T-cell (primary cell): Measurements from ENCODE around the gene SLC25A42. TPM values are rescaled to one million over a fixed set of nuclear protein-coding genes. Genes with fewer than 3 reads are reported as not detected.

ENCODE experiments used
- ATAC-seq, 4 experiments: fragments of 200-7000 bp in 3 of 4; fragments of 150-1000 bp in 1 of 4; cut with Tn5 transposase; replicated peaks in 1 of 4; 1 replicate in 3 of 4; 2 replicates in 1 of 4; pipeline ENCODE4 v1.10.0; 2021; ENCODE audit warnings: moderate library complexity in 3 of 4, mild to moderate bottlenecking in 2 of 4, moderate number of reproducible peaks in 1 of 4
- CTCF ChIA-PET, 2 donors: fragments of 300-600 bp; sonication (Branson Sonifier 250); formaldehyde crosslinking; loops; one replicate each; lab custom pipeline; 2022; ENCODE audit warnings: antibody characterized with exemption in 2 of 2; lab: Charles Lee
- POLR2A ChIA-PET, 2 donors: fragments of 300-600 bp; sonication (Branson Sonifier 250); formaldehyde crosslinking; loops; one replicate each; lab custom pipeline; 2022; ENCODE audit warnings: antibody characterized with exemption in 2 of 2; lab: Charles Lee
- DNase-seq, 35 experiments: peaks; one replicate each; pipeline versions ENCODE4 v3.0.0 to v3.0.0-alpha.2; 2013 to 2023
- H3K27ac ChIP-seq: one replicate; pipeline ENCODE4 v1.5.1; 2013; ENCODE audit warnings: low read length
- H3K27me3 ChIP-seq, 2 experiments: replicated peaks in 1 of 2; 1 replicate in 1 of 2; 2 replicates in 1 of 2; pipeline versions ENCODE4 v1.6.1 to v1.7.0; 2013; ENCODE audit warnings: low read length in 1 of 2, mixed read lengths in 1 of 2; ENCODE audit not compliant: control insufficient read depth in 2 of 2, insufficient read depth in 2 of 2; ENCODE audit errors: extremely low read depth in 1 of 2
- H3K36me3 ChIP-seq, 2 donors: 1 replicate in 1 of 2; 2 replicates in 1 of 2; pipeline versions ENCODE4 v1.6.1 to v1.7.0; 2013; ENCODE audit warnings: low read length in 1 of 2; ENCODE audit not compliant: control insufficient read depth in 2 of 2, insufficient read depth in 1 of 2; ENCODE audit errors: extremely low read depth in 1 of 2
- H3K4me1 ChIP-seq, 2 experiments: 1 replicate in 1 of 2; 2 replicates in 1 of 2; pipeline versions ENCODE4 v1.6.1 to v1.7.0; 2013; ENCODE audit warnings: low read length in 2 of 2, mixed read lengths in 1 of 2; ENCODE audit not compliant: insufficient read depth in 2 of 2, control insufficient read depth in 1 of 2; ENCODE audit errors: extremely low read depth in 1 of 2
- H3K4me3 ChIP-seq, 2 donors: 1 replicate in 1 of 2; 2 replicates in 1 of 2; pipeline versions ENCODE4 v1.5.1 to v1.7.0; 2013; ENCODE audit warnings: mild to moderate bottlenecking in 2 of 2, low read length in 1 of 2, moderate library complexity in 1 of 2; ENCODE audit not compliant: control insufficient read depth in 1 of 2; ENCODE audit errors: extremely low read depth in 1 of 2
- H3K9me3 ChIP-seq: 2 replicates; pipeline ENCODE4 v1.7.0; 2013
- H3K27ac Mint-ChIP-seq, 2 donors: one replicate each; pipeline ENCODE4 v1.8.0; 2020 to 2021; ENCODE audit warnings: mild to moderate bottlenecking in 2 of 2, mixed read lengths in 2 of 2
- H3K27me3 Mint-ChIP-seq, 2 donors: one replicate each; pipeline ENCODE4 v1.8.0; 2021 to 2022; ENCODE audit warnings: mixed read lengths in 2 of 2
- H3K36me3 Mint-ChIP-seq: one replicate; pipeline ENCODE4 v1.8.0; 2021; ENCODE audit warnings: mixed read lengths
- H3K4me1 Mint-ChIP-seq, 3 donors: one replicate each; pipeline ENCODE4 v1.8.0; 2020 to 2022; ENCODE audit warnings: mixed read lengths in 3 of 3, mild to moderate bottlenecking in 1 of 3
- H3K4me3 Mint-ChIP-seq, 3 donors: one replicate each; pipeline ENCODE4 v1.8.0; 2020 to 2022; ENCODE audit warnings: mild to moderate bottlenecking in 3 of 3, mixed read lengths in 3 of 3, moderate library complexity in 3 of 3
- H3K9me3 Mint-ChIP-seq, 3 donors: one replicate each; pipeline ENCODE4 v1.8.0; 2020 to 2022; ENCODE audit warnings: mixed read lengths in 3 of 3
- WGBS: methylation state at CpG from one replicate; pipeline ENCODE4 v1.1.5; 2013; ENCODE audit warnings: missing lambda C conversion rate; ENCODE audit not compliant: insufficient coverage; 5-methylcytosine and 5-hydroxymethylcytosine counted together
- total RNA-seq, 35 experiments: library from RNA in 6 of 35; stranded (reverse) in 6 of 35; fragments of 120-200 nt in 1 of 35; gene quantifications; one replicate each; pipeline versions ENCODE4 v1.2.1 to v1.2.4 and lab custom pipeline; 2013 to 2026

SLC25A42 gene
- total RNA-seq, 5 donors from 2014 or later (not counting 1 experiment from before 2014, with no cell fraction given): 24.9 to 35.0 (median 30.5) TPM

GRCh38 chr19:19120308-19121231 is 56.8 kb downstream of the SLC25A42 start:
- POLR2A ChIA-PET: no interaction called here
- Histone ChIP-seq H3K27ac (no peak overlapping the region), H3K4me1 (peaks cover 0 to 3% of the 10 kb centered on the region in 2 experiments), H3K36me3 (peaks cover 9% of the 10 kb centered on the region in 2 donors), H3K27me3 (no peaks in the 10 kb centered on the region), H3K4me3 (no peak overlapping the region), H3K9me3 (no peaks in the 10 kb centered on the region)
- ATAC-seq (peak in 1 of 4 experiments; percentile 18), DNase-seq (peak in 2 of 35 experiments; percentile 6 to 11)
- CTCF ChIA-PET: no interaction called here
- Mint-ChIP-seq H3K27ac (no peak overlapping the region), H3K27me3 (no peaks in the 10 kb centered on the region), H3K4me3 (no peak overlapping the region), H3K9me3 (peaks cover 6 to 10% (median 7%) of the 10 kb centered on the region in 3 donors), H3K4me1 (no peaks in the 10 kb centered on the region), H3K36me3 (peaks cover 27% of the 10 kb centered on the region)
- 95% methylated on average over 24 of the region's 39 CpGs for WGBS

GRCh38 chr19:19121371-19121770 is 57.6 kb downstream of the SLC25A42 start:
- ATAC-seq (no peak), DNase-seq (no peak)
- H3K9me3 Mint-ChIP-seq: peaks cover 6 to 10% (median 7%) of the 10 kb centered on the region in 3 donors
- H3K27me3 Mint-ChIP-seq: no peaks in the 10 kb centered on the region
- no peak overlapping the region for H3K4me3 ChIP-seq
- H3K4me1 ChIP-seq: no peaks in the 10 kb centered on the region
- WGBS: 94% methylated on average over 8 of the region's 10 CpGs
- peaks cover 27% of the 10 kb centered on the region for H3K36me3 Mint-ChIP-seq
- no peak overlapping the region for H3K4me3 Mint-ChIP-seq
- peaks cover 9% of the 10 kb centered on the region in 2 donors for H3K36me3 ChIP-seq
- no peaks in the 10 kb centered on the region for H3K4me1 Mint-ChIP-seq
- H3K27ac ChIP-seq: no peak overlapping the region
- ChIA-PET CTCF (no interaction called here), POLR2A (no interaction called here)
- H3K27ac Mint-ChIP-seq: no peak overlapping the region
- no peaks in the 10 kb centered on the region for H3K27me3 ChIP-seq
- no peaks in the 10 kb centered on the region for H3K9me3 ChIP-seq

GRCh38 chr19:19122902-19123301 is 59.1 kb downstream of the SLC25A42 start:
- Mint-ChIP-seq H3K27me3 (no peaks in the 10 kb centered on the region), H3K4me1 (no peaks in the 10 kb centered on the region), H3K36me3 (peaks cover 27% of the 10 kb centered on the region), H3K27ac (no peak overlapping the region), H3K4me3 (no peak overlapping the region), H3K9me3 (peaks cover 6 to 10% (median 7%) of the 10 kb centered on the region in 3 donors)
- ATAC-seq: no peak
- Histone ChIP-seq H3K27me3 (no peaks in the 10 kb centered on the region), H3K4me1 (no peaks in the 10 kb centered on the region), H3K4me3 (no peak overlapping the region), H3K27ac (no peak overlapping the region), H3K9me3 (no peaks in the 10 kb centered on the region), H3K36me3 (peaks cover 9% of the 10 kb centered on the region in 2 donors)
- WGBS: no CpG with 5 or more reads among the region's 1 CpG
- CTCF ChIA-PET: no interaction called here
- POLR2A ChIA-PET: no interaction called here
- DNase-seq: no peak

GRCh38 chr19:19123386-19123785 is 59.6 kb downstream of the SLC25A42 start:
- CTCF ChIA-PET: no interaction called here
- no peaks in the 10 kb centered on the region for H3K9me3 ChIP-seq
- Mint-ChIP-seq H3K4me3 (no peak overlapping the region), H3K4me1 (no peaks in the 10 kb centered on the region), H3K27ac (no peak overlapping the region), H3K27me3 (no peaks in the 10 kb centered on the region), H3K36me3 (peaks cover 27% of the 10 kb centered on the region), H3K9me3 (peaks cover 6 to 10% (median 7%) of the 10 kb centered on the region in 3 donors)
- no peak overlapping the region for H3K27ac ChIP-seq
- H3K36me3 ChIP-seq: peaks cover 9% of the 10 kb centered on the region in 2 donors
- ATAC-seq (no peak), DNase-seq (no peak)
- H3K4me3 ChIP-seq: no peak overlapping the region
- H3K4me1 ChIP-seq: no peaks in the 10 kb centered on the region
- POLR2A ChIA-PET: interaction anchor here in 1 of 2 donors (0.6 kb wide), 1 partner anchor 54 kb away, joined by 3 read pairs; no protein-coding TSS in a partner anchor
- H3K27me3 ChIP-seq: no peaks in the 10 kb centered on the region

- ChIA-PET CTCF (interaction anchor here in 1 of 2 donors (0.6 kb wide), 1 partner anchor 282 kb away, joined by 4 read pairs; no protein-coding TSS in a partner anchor), POLR2A (no interaction called here)
- 80% methylated on average over 1 of the region's 6 CpGs for WGBS
- peaks cover 23% of the 10 kb centered on the region for H3K36me3 Mint-ChIP-seq
- ATAC-seq (no peak), DNase-seq (no peak)
- no peaks in the 10 kb centered on the region for H3K4me1 Mint-ChIP-seq
- no peaks in the 10 kb centered on the region for H3K27me3 ChIP-seq
- H3K27me3 Mint-ChIP-seq: no peaks in the 10 kb centered on the region
- peaks cover 0 to 9% of the 10 kb centered on the region in 2 donors for H3K36me3 ChIP-seq
- no peak overlapping the region for H3K4me3 ChIP-seq
- peaks cover 6 to 10% (median 7%) of the 10 kb centered on the region in 3 donors for H3K9me3 Mint-ChIP-seq
- no peaks in the 10 kb centered on the region for H3K9me3 ChIP-seq
- H3K4me1 ChIP-seq: no peaks in the 10 kb centered on the region
- no peak overlapping the region for H3K27ac ChIP-seq
- H3K4me3 Mint-ChIP-seq: no peak overlapping the region
- no peak overlapping the region for H3K27ac Mint-ChIP-seq
Observed at GRCh38 chr19:19126102-19126501, 62.3 kb downstream of the SLC25A42 start.

GRCh38 chr19:19131989-19132388 is 68.2 kb downstream of the SLC25A42 start:
- H3K9me3 ChIP-seq: no peaks in the 10 kb centered on the region
- 89% methylated on average over 3 of the region's 3 CpGs for WGBS
- H3K4me1 Mint-ChIP-seq: peaks cover 7 to 18% (median 10%) of the 10 kb centered on the region in 3 donors

More at GRCh38 chr19:19131989-19132388, 68.2 kb downstream of the SLC25A42 start:
- Histone ChIP-seq H3K27me3 (no peaks in the 10 kb centered on the region), H3K27ac (no peak overlapping the region), H3K36me3 (no peaks in the 10 kb centered on the region), H3K4me3 (no peak overlapping the region), H3K4me1 (peaks cover 0 to 9% of the 10 kb centered on the region in 2 experiments)
- ChIA-PET CTCF (no interaction called here), POLR2A (no interaction called here)
- no peak overlapping the region for H3K4me3 Mint-ChIP-seq
- ATAC-seq: no peak
- no peak for DNase-seq
- H3K27ac Mint-ChIP-seq: no peak overlapping the region
- peaks cover 10% of the 10 kb centered on the region for H3K36me3 Mint-ChIP-seq
- peaks cover 0 to 4% (median 4%) of the 10 kb centered on the region in 3 donors for H3K9me3 Mint-ChIP-seq
- H3K27me3 Mint-ChIP-seq: no peaks in the 10 kb centered on the region
